Measurements from ENCODE around the gene PRKAG2. TPM values are rescaled to one million over a fixed set of nuclear protein-coding genes. Genes with fewer than 3 reads are reported as not detected.

PRKAG2 gene
- total and polyA plus RNA-seq, 12 donors: 3.8 to 17.3 (median 10.9) TPM

GRCh38 chr7:151806204-151806603 lies 70.7 kb downstream of the PRKAG2 start:
- H3K4me3 ChIP-seq: no peak overlapping the region
- 55 to 63% (median 58%) methylated on average over 8 of the region's 8 CpGs for WGBS, 4 donors
- TF ChIP-seq POLR2A (IDR thresholded peaks at IDR 0.05) (no peak), CTCF (IDR thresholded peaks at IDR 0.05) (no peak)
- no peaks in the 10 kb centered on the region for H3K27me3 ChIP-seq
- H3K36me3 ChIP-seq (replicated peaks in 1 of 2): no peaks in the 10 kb centered on the region
- H3K27ac ChIP-seq: no peak overlapping the region
- intact Hi-C loops (cut with DNase I): no loop called here
- DNase-seq: peak in 1 of 7 donors; percentile 35
- no peaks in the 10 kb centered on the region for H3K4me1 ChIP-seq (replicated peaks in 1 of 2)
- H3K9me3 ChIP-seq (replicated peaks in 1 of 3): no peaks in the 10 kb centered on the region

GRCh38 chr7:151805191-151805590 lies 71.7 kb downstream of the PRKAG2 start:
- DNase-seq: no peak
- no peaks in the 10 kb centered on the region for H3K9me3 ChIP-seq (replicated peaks in 1 of 3)
- no peaks in the 10 kb centered on the region for H3K36me3 ChIP-seq (replicated peaks in 1 of 2)
- no peaks in the 10 kb centered on the region for H3K27me3 ChIP-seq
- no peak overlapping the region for H3K27ac ChIP-seq
- no peak for TF ChIP-seq CTCF (IDR thresholded peaks at IDR 0.05)
- no peak for TF ChIP-seq POLR2A (IDR thresholded peaks at IDR 0.05)
- WGBS, 4 donors: 71 to 83% (median 77%) methylated on average over 4 to 6 of the region's 6 CpGs
- intact Hi-C loops (cut with DNase I): no loop called here
- H3K4me1 ChIP-seq (replicated peaks in 1 of 2): no peaks in the 10 kb centered on the region
- no peak overlapping the region for H3K4me3 ChIP-seq

GRCh38 chr7:151804756-151805155 lies 72.2 kb downstream of the PRKAG2 start:
- H3K9me3 ChIP-seq (replicated peaks in 1 of 3): no peaks in the 10 kb centered on the region
- DNase-seq: no peak
- H3K4me1 ChIP-seq (replicated peaks in 1 of 2): no peaks in the 10 kb centered on the region
- no peak for TF ChIP-seq CTCF (IDR thresholded peaks at IDR 0.05)
- TF ChIP-seq POLR2A (IDR thresholded peaks at IDR 0.05): no peak
- intact Hi-C loops (cut with DNase I): no loop called here
- no peaks in the 10 kb centered on the region for H3K27me3 ChIP-seq
- no peak overlapping the region for H3K27ac ChIP-seq
- no peaks in the 10 kb centered on the region for H3K36me3 ChIP-seq (replicated peaks in 1 of 2)
- WGBS, 4 donors: 85 to 94% (median 89%) methylated on average over 3 to 9 of the region's 9 CpGs
- no peak overlapping the region for H3K4me3 ChIP-seq

GRCh38 chr7:151803841-151804240 lies 73.1 kb downstream of the PRKAG2 start:
- Histone ChIP-seq H3K27me3 (no peaks in the 10 kb centered on the region), H3K4me1 (replicated peaks in 1 of 2) (no peaks in the 10 kb centered on the region), H3K9me3 (replicated peaks in 1 of 3) (no peaks in the 10 kb centered on the region), H3K4me3 (no peak overlapping the region), H3K27ac (no peak overlapping the region), H3K36me3 (replicated peaks in 1 of 2) (no peaks in the 10 kb centered on the region)
- intact Hi-C loops (cut with DNase I): no loop called here
- WGBS, 4 donors: 76 to 83% (median 80%) methylated on average over 8 of the region's 8 CpGs
- no peak for TF ChIP-seq CTCF (IDR thresholded peaks at IDR 0.05)
- no peak for TF ChIP-seq POLR2A (IDR thresholded peaks at IDR 0.05)
- no peak for DNase-seq
